Transverse colon (tissue), 4 donors: ENCODE data around the gene ZDHHC7. TPM values are rescaled to one million over a fixed set of nuclear protein-coding genes. Genes with fewer than 3 reads are reported as not detected.

Experiments used
- DNase-seq: peaks from one replicate; pipeline ENCODE4 v3.0.0-alpha.2; 2019
- H3K27ac ChIP-seq, 4 donors: fragments of 200-600 bp; sonication (generic); 2 replicates each; pipeline ENCODE4 v1.5.1; 2016 to 2018; ENCODE audit warnings: inconsistent platforms in 4 of 4
- H3K27me3 ChIP-seq: fragments of 200-600 bp; sonication (generic); 2 replicates; pipeline ENCODE4 v1.5.1; 2017; ENCODE audit warnings: inconsistent platforms
- H3K36me3 ChIP-seq, 4 donors: fragments of 200-600 bp; sonication (generic); 2 replicates each; pipeline ENCODE4 v1.5.1; 2017 to 2019; ENCODE audit warnings: inconsistent platforms in 4 of 4
- H3K4me1 ChIP-seq, 4 donors: fragments of 200-600 bp; sonication (generic); 2 replicates each; pipeline ENCODE4 v1.5.1; 2017 to 2020; ENCODE audit warnings: inconsistent platforms in 4 of 4
- H3K4me3 ChIP-seq, 4 donors: fragments of 200-600 bp; sonication (generic); 1 replicate in 1 of 4; 2 replicates in 3 of 4; pipeline versions ENCODE4 v1.5.1 to v1.6.1; 2017 to 2019; ENCODE audit warnings: inconsistent platforms in 4 of 4
- H3K9me3 ChIP-seq, 2 donors: fragments of 200-600 bp; sonication (generic); 2 replicates each; pipeline ENCODE4 v1.5.1; 2017 to 2019; ENCODE audit warnings: inconsistent platforms in 2 of 2
- CTCF ChIP-seq, 5 experiments: fragments of 200-600 bp in 3 of 5; fragments of 450-650 bp in 2 of 5; sonication (generic) in 3 of 5; IDR thresholded peaks; 1 replicate in 2 of 5; 2 replicates in 3 of 5; pipeline ENCODE4 v1.5.1; 2016 to 2017; ENCODE audit warnings: antibody characterized with exemption in 5 of 5, inconsistent platforms in 3 of 5, mild to moderate bottlenecking in 2 of 5, moderate library complexity in 1 of 5
- EP300 ChIP-seq: sonication (generic); formaldehyde crosslinking; IDR thresholded peaks from one replicate; pipeline ENCODE4 v1.6.1; 2017; ENCODE audit warnings: antibody characterized with exemption, low read depth
- POLR2A ChIP-seq: fragments of 450-650 bp; IDR thresholded peaks from one replicate; pipeline ENCODE4 v1.6.1; 2016; ENCODE audit warnings: antibody characterized with exemption, mild to moderate bottlenecking, moderate library complexity
- POLR2AphosphoS5 ChIP-seq, 3 donors: sonication (generic); formaldehyde crosslinking; IDR thresholded peaks; one replicate each; pipeline ENCODE4 v1.6.1; 2016; ENCODE audit warnings: antibody characterized with exemption in 3 of 3
- WGBS, 2 donors: methylation state at CpG; one replicate each; pipeline ENCODE4 v1.1.5; 2018; ENCODE audit warnings: low coverage in 1 of 2; 5-methylcytosine and 5-hydroxymethylcytosine counted together
- in situ Hi-C, 4 donors: fragments of 200-750 bp; cut with MboI; loops; one replicate each; pipeline versions ENCODE4 v1.15.0 to v1.15.1; 2017; ENCODE audit warnings: low sequenced_read_pairs in 3 of 4, low pct_ligation_motif_present in 1 of 4, low pct_unique_long_range_greater_than_20kb in 1 of 4
- intact Hi-C: fragments of 100-400 bp; cut with DNase I; formaldehyde crosslinking; loops from one replicate; pipeline ENCODE4 v1.15.1; 2023; ENCODE audit warnings: low total_unique reads
- total RNA-seq, 4 donors: library from RNA; depleted of rRNA; stranded (reverse); fragments of >200 nt; gene quantifications; one replicate each; pipeline ENCODE4 v1.1.0, GENCODE V29; 2016

Gene ZDHHC7
- total RNA-seq, 4 donors from 2014 or later = 100 to 940 (median 120) TPM

DNA sequence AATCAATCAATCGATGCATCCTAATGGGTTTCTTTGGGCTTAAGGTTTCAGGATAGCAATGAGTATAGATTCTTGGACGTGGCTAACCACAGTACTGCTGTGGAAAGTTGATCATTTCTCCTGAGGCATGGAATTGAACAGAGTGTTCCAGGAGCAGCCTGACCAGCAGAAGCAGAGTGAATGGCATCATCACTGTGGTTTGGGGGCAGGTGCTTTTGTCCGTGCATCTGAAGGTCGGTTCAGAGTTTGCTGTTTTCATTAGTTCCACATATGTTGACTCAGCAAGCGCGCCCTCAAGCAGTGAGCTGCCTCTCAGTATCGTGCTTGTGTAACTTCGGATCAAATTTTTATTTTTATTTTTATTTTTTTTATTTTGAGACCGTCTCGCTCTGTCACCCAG is 41.2 kb upstream of the ZDHHC7 start:
- WGBS, 2 donors = 92% methylated on average over 6 to 10 of the region's 10 CpGs
- Histone ChIP-seq H3K27me3 (no peaks in the 10 kb centered on the region), H3K27ac (no peak overlapping the region), H3K9me3 (no peaks in the 10 kb centered on the region), H3K4me3 (no peak overlapping the region), H3K36me3 (no peaks in the 10 kb centered on the region), H3K4me1 (peaks cover 24 to 69% (median 52%) of the 10 kb centered on the region in 4 donors)
- in situ Hi-C loops = no loop called here
- intact Hi-C loops = no loop called here
- no peak for TF ChIP-seq CTCF (IDR thresholded peaks at IDR 0.05)
- no peak for TF ChIP-seq POLR2AphosphoS5 (IDR thresholded peaks at IDR 0.05)
- no peak for TF ChIP-seq POLR2A
- no peak for TF ChIP-seq EP300
- DNase-seq = no peak

DNA sequence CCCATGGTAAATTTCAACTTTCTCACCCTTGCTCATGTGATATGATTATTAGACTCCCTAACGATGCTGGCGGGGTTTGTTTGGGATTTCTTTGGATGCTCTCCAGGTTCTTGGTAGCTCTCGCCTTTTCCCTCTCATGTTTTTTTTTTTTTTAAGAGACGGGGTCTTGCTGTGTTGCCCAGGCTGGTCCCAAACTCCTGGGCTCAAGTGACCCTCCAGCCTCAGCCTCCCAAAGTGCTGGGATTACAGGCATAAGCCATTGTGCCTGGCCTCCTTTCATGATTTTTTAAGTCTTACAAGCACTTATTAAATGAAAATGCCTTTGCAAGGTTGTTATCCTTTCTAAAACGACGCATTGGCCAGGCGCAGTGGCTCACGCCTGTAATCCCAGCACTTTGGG is 40.3 kb upstream of the ZDHHC7 start:
- TF ChIP-seq EP300 (no peak), CTCF (IDR thresholded peaks at IDR 0.05) (no peak), POLR2A (no peak), POLR2AphosphoS5 (IDR thresholded peaks at IDR 0.05) (no peak)
- H3K4me3 ChIP-seq = no peak overlapping the region

DNA sequence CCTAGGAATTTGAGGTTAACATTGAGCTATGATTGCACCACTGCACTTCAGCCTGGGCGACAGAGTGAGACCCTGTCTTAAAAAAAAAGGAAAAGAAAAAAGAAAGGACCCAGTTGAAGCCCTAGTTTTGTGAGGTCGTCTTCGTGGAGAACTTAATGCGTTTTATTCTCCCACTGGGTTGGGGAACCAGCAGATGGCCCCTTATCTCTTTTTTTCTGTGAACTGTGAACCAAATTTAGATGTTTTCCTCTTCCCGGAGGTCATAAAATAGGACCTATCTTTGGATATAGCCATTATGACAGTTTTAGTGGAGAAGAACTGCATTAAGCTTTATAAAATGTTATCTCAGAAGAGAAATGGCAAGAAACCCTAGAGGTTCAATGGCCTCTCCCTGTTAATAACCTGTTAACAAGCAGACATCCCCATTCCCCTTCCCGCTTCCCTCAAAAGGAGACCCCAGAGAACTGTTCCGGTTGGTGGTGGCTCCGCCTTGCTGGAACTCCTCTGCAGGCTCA is 39.8 kb upstream of the ZDHHC7 start:
- no peak for DNase-seq
- 63 to 65% methylated on average over 6 to 8 of the region's 8 CpGs for WGBS, 2 donors
- intact Hi-C loops = no loop called here
- Histone ChIP-seq H3K4me1 (peaks cover 26 to 74% (median 52%) of the 10 kb centered on the region in 4 donors), H3K27me3 (no peaks in the 10 kb centered on the region), H3K27ac (peak overlapping the region in 3 of 4 donors; percentile 21 to 86 (median 26)), H3K4me3 (no peak overlapping the region), H3K36me3 (no peaks in the 10 kb centered on the region), H3K9me3 (no peaks in the 10 kb centered on the region)
- in situ Hi-C loops = no loop called here
- TF ChIP-seq EP300 (no peak), POLR2AphosphoS5 (IDR thresholded peaks at IDR 0.05) (no peak), POLR2A (no peak), CTCF (IDR thresholded peaks at IDR 0.05) (no peak)

More for the DNA sequence above, 40.3 kb upstream of the ZDHHC7 start:
- intact Hi-C loops (no loop called here), in situ Hi-C loops (no loop called here)
- Histone ChIP-seq H3K27me3 (no peaks in the 10 kb centered on the region), H3K27ac (peak overlapping the region in 1 of 4 donors; percentile 26), H3K36me3 (no peaks in the 10 kb centered on the region), H3K4me1 (peaks cover 31 to 74% (median 55%) of the 10 kb centered on the region in 4 donors), H3K9me3 (no peaks in the 10 kb centered on the region)
- no peak for DNase-seq
- WGBS, 2 donors = 80 to 83% methylated on average over 8 of the region's 8 CpGs

DNA sequence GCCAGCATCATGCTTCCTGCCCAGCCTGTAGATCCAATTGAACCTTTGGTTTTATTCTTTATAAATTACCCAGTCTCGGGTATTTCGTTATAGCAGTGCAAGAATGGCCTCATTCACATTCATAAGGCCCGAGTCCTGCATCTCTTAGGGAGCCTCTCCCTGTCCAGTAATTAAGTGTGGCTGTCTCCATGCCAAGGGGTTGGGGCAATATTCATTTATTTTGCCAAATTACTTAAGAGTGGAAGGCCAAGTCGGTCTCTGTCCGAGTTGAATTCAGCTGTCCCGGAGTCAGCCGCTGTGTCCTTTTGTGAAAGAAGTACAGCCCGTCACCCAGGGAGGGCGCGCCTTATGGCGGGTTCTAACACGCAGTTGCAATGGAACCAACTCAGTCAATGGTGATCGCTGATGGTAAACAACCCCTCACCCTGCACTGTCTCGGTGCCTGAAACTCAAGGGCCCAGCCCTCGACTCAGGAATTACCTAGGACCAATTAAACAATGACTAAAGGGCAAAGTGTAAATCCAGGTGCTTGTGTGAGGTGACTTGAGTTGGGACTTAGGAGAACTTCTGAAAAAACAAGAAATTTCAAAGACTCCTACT is 38.5 kb upstream of the ZDHHC7 start:
- Histone ChIP-seq H3K4me1 (peaks cover 19 to 61% (median 41%) of the 10 kb centered on the region in 4 donors), H3K36me3 (no peaks in the 10 kb centered on the region), H3K4me3 (no peak overlapping the region), H3K9me3 (no peaks in the 10 kb centered on the region), H3K27ac (peak overlapping the region in 3 of 4 donors; percentile 86 to 91 (median 89)), H3K27me3 (no peaks in the 10 kb centered on the region)
- TF ChIP-seq CTCF (IDR thresholded peaks at IDR 0.05) (no peak), POLR2A (no peak), EP300 (no peak), POLR2AphosphoS5 (IDR thresholded peaks at IDR 0.05) (no peak)
- in situ Hi-C loops = no loop called here
- 85 to 88% methylated on average over 3 to 15 of the region's 15 CpGs for WGBS, 2 donors
- DNase-seq = peak; percentile 49
- intact Hi-C loops = no loop called here
